ENCODE results near the gene RAMP2.
"Not testable (repeated sequence)": the region's sequence is repeated elsewhere in the genome, so short reads cannot be mapped to it uniquely, and the experiment has no call there.

Gene RAMP2

DNA sequence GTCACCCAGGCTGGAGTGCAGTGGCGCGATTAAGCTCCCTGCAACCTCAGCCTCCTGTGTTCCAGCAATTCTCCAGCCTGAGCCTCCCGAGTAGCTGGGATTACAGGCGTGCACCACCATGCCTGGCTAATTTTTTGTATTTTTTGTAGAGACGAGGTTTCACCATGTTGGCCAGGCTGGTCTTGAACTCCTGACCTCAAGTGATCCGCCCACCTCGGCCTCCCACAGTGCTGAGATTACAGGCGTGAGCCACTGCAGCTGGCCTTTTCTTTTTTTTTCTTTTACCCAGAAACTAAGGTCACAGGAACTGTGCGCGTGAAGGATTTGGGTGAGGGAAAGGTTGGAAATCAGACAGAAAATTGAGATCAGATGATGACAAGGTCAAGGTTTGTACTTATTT lies 8.9 kb downstream of the RAMP2 start:
- DNase-seq = not testable (repeated sequence)

DNA sequence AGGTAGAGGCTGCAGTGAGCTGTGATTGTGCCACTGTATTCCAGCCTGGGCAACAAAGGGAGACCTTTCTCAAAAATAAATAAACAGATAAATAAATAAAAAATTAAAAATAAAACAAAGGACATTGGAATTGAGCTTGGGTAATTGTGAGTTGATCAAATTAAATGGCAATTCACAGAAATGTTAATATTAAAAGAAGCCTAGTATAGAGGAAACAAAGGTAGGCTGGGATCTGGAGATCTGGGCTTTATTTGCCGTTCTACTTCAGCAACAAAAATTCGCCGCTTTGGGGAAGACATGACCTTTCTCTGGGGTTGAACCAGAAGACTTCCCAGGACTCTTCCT lies 11.9 kb downstream of the RAMP2 start:
- no peak for DNase-seq

DNA sequence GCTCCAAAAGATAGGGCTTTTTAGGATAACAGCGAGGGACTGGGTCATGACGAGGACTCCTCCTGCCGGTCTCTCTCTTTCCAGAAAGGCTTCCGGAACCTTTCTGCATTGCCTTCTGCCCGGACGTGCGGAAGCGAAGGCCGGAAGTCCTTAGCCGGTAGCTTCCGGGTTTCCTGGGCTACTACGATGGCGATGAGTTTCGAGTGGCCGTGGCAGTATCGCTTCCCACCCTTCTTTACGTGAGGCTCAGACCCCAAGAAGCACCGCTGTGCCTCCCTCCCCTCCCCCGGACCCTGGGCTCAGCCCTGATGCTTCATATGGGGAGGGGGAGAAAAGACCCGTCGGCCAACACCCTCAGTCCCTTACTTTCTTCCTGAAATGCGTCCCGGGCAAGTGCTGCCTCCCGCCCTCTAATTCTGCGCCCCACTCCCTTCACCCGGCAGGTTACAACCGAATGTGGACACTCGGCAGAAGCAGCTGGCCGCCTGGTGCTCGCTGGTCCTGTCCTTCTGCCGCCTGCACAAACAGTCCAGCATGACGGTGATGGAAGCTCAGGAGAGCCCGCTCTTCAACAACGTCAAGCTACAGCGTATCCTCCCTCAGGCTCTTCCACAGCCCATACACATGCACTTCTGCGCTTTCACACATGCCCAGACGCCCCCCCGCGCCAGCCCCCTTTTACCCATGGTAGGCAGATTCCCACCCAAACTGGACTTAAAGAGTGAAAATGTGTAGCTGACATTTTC lies 12.4 kb downstream of the RAMP2 start, which contains the start of gene VPS25:
Gene VPS25, plus strand, starts transcription at position 160 of the 746 bp plus-strand sequence. Its CDS starts 27 bp downstream, at position 187.
- DNase-seq = peak; percentile 84

- DNase-seq = no peak
These were observed 13.2 kb downstream of the RAMP2 start for GRCh38 chr17:42774066-42774745.

DNA sequence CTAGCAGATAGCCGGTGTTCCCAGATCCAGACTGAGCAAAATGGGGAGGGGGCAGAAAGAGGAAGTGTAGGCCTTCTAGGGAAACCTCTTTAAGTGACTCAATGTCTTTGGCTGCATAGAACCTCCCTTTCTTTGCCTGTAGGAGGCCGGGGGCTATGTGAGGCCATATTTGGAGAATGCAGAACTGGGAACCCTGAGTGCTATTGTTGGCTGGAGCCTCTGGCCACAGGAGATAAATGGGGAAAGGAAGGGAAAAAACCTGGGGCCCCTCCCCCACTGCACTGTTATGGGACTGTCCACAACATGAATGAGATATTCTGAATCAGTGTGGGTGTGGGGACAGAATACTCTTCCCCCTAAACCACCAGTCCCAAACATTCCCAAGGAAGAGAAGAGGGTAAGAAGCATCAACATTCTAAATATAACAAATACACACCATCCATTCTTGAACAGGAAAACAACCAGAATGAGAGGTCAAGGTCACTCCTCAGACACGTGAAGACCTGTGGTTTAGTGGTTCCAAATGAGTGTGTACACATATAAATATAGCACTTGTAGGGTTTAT lies 14.6 kb downstream of the RAMP2 start:
- no peak for DNase-seq

DNA sequence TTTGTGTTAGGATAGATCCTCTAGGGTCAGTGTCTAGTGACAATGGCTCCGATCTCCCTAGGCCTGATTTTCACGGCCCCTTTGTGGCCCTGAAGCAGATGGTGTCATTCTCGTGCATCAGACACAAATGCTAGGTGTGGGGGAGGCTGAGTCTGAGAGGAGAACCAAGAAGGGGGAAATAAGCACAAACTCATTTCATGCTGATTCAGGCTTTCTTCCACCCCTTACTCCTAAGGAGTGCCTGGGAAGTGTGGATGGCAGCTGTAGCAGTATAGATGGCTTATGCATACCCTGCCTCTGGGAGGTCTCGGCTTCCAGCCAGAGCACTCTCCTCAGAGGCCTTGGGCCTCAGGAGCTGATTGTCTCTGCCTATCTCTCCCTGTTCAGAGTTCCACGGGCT lies 17.5 kb downstream of the RAMP2 start:
- DNase-seq = no peak

- DNase-seq = no peak
These were observed 18.4 kb downstream of the RAMP2 start for GRCh38 chr17:42779304-42779935.

DNA sequence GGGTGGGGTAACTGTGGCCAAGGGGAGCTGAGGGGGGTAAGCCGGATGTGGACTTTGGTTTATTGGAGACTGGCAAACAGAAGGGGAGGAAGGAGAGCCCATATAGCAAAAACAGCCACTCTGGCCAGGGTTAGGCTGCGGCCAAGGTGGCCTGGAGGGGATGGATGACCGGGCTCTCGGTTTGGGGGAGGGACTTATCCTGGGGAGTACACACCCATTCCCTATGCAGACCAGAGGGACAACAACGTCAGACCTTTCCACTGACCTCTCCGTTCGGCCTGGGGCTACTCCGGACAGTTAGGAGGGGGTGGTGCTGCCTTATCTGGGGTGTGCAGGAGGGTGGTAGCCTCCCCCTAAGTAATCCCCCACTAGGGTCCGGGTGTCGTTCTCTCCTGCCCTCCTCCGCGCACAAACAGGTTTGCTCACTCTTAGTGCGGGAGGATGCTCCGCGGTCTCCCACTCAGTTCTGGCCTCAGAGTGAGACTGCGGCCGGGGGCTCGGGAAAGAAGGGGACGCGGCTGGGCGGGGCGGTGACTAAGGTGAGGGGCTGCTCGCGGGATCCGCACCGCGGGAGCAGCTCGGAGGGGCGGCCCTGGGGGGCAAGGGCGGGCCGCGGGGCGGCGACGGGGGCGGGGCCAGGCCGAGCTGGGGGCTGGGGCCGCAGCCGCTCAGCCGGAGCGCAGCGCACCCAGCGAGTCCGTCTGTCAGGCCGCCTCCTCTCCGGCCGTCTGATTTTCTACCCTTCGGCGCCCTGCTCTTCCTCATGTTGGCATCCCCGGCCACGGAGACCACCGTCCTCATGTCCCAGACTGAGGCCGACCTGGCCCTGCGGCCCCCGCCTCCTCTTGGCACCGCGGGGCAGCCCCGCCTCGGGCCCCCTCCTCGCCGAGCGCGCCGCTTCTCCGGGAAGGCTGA lies 19.2 kb downstream of the RAMP2 start, which contains the start of gene WNK4:
Gene WNK4, plus strand, starts transcription at position 675 of the 915 bp plus-strand sequence. Its CDS starts 89 bp downstream, at position 764.
- no peak for DNase-seq

DNA sequence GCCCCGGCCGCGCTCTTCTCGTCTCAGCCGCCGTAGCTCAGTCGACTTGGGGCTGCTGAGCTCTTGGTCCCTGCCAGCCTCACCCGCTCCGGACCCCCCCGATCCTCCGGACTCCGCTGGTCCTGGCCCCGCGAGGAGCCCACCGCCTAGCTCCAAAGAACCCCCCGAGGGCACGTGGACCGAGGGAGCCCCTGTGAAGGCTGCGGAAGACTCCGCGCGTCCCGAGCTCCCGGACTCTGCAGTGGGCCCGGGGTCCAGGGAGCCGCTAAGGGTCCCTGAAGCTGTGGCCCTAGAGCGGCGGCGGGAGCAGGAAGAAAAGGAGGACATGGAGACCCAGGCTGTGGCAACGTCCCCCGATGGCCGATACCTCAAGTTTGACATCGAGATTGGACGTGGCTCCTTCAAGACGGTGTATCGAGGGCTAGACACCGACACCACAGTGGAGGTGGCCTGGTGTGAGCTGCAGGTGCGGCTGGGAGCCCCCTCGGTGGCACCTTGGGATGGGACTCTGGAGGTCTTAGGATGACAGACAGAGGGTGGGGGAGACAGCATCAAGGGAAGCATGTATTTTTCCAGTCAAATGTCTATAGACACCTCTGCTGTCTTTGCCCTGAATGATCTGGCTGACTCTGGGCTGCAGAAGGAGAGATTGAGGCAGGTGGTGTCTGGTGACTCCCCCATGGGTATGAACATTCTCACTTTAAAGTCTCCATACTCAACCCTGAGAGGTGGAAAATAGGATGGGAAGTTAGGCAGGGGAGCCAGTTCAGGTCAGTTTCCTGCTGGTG lies 20.0 kb downstream of the RAMP2 start:
- no peak for DNase-seq

DNA sequence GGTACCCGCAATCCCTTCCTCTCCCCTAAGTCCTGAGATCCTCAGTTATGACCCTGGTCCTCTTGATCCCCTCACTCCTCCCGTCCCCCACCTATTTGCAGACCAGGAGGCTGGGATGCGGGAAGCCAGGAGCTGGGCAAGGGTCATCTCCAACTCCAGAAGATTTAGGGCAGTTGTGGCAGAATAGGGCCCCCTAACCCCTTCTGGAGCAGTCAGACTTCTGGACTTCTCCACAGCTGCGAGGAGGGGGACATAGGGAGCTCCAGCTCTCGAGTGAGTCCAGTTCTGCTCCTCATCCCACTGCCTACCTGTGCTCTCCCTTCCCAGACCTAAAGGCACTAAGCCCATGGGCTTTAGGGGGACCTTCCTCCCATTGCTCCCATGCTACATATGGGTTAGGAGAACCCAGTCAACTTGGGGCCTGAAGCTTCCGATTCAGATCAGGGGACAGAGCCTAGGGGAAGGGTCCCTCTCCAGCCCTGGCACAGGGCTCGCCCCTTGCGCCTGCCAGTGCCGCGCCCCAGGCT lies 20.7 kb downstream of the RAMP2 start:
- DNase-seq = no peak

DNA sequence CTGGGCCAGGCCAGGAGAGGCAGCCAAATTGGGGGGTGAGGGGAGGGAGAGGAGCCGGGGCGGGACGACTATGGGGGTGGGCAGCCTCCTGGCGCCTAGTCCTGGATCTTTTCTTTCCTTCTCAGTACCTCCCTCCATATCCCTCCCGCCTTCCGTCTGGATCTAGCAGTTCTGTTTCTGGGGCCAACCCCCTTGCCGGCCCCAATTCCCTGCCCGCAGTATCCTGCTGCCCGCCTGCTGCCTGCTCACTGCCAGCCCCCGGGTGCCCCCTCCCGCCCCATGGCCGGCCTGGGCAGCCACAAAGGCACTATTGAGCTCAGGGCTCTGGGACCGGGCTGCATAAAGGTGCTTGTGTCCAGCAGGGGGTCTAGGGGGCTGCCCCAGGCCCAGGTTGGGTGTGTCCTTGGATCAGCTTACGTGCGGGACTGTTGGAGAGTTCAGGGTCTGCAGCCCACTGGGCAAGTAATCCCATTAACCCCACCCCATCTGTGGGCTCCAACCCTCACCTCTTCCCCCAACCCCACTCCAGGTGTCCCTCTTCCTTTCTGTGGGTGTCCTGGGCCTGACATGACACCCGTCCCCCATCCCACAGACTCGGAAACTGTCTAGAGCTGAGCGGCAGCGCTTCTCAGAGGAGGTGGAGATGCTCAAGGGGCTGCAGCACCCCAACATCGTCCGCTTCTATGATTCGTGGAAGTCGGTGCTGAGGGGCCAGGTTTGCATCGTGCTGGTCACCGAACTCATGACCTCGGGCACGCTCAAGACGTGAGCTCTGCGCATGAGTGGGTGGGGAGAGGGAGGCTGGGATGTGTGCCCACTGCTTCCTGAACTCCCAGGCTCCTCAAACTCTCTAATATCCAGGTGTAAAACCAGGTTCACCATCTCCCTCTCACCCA lies 21.4 kb downstream of the RAMP2 start:
- no peak for DNase-seq

GRCh38 chr17:42783062-42783790 lies 22.2 kb downstream of the RAMP2 start:
- DNase-seq = no peak

- no peak for DNase-seq
These were observed 22.7 kb downstream of the RAMP2 start for GRCh38 chr17:42783791-42784138.

DNA sequence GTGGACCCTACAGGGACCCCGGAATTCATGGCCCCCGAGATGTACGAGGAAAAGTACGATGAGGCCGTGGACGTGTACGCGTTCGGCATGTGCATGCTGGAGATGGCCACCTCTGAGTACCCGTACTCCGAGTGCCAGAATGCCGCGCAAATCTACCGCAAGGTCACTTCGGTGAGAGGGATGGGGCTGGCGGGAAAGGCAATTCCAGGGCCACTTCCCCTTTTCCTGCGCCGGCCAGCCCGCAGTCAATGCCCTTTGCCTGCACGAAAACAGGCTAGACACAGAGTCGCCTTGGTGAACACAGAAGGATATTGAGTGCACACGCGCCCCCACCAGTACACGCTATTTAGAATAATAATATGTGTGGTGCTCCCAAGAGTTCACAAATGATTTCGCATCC lies 23.4 kb downstream of the RAMP2 start:
- DNase-seq = no peak

DNA sequence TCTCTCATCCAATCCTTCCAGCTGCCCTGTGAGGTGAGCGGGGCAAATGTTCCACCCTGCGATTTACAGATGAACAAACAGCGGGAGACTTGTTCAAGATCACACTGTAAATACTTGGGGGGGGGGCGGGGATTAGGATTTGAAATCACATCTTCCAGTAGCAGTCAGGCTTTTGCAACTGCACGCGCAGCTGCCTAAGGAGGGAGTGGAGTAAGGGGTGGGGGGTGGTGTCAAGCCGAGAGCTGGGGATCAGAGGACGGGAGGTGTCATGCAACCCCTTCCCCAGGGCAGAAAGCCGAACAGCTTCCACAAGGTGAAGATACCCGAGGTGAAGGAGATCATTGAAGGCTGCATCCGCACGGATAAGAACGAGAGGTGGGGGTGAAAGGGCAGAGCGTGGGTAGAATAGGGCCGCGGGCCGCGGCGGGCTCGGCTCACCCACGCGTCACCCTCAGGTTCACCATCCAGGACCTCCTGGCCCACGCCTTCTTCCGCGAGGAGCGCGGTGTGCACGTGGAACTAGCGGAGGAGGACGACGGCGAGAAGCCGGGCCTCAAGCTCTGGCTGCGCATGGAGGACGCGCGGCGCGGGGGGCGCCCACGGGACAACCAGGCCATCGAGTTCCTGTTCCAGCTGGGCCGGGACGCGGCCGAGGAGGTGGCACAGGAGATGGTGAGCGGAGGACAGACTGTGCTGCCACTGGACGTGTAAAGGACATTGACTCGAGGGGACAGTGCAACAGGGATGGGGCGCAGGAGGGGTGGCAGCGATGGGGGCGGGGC lies 24.0 kb downstream of the RAMP2 start:
- no peak for DNase-seq

DNA sequence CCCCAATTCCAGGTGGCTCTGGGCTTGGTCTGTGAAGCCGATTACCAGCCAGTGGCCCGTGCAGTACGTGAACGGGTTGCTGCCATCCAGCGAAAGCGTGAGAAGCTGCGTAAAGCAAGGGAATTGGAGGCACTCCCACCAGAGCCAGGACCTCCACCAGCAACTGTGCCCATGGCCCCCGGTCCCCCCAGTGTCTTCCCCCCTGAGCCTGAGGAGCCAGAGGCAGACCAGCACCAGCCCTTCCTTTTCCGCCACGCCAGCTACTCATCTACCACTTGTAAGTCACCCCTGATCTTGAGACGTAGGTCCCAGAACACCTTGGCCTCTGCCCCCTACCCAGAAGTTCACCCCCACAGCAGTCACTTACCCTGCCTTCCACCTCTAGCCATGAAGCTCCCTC lies 26.2 kb downstream of the RAMP2 start:
- DNase-seq = no peak

DNA sequence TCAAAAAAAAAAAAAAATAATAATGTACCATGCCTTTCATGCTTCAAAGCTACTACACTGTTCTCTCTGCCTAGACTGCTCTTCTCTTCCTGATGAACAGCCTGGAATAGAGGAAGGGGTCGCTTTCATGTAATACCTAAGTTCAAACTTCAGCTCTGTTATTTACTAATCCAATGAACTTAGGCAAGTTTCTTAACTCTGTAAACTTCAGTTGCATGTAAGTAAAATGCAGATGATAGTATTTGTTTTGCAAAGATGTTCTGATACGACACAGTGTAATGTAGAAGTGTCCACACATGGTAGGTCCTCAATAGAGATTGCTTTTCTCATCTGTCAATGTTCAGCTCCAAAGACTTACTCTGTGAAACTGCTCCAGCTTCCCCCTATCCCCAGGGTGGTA lies 30.9 kb downstream of the RAMP2 start:
- no peak for DNase-seq

- DNase-seq = no peak
These were observed 31.5 kb downstream of the RAMP2 start for GRCh38 chr17:42792545-42792944.

- no peak for DNase-seq
These were observed 34.0 kb downstream of the RAMP2 start for GRCh38 chr17:42795061-42795460.
